Measurements from ENCODE around the gene DMRTB1. TPM values are rescaled to one million over a fixed set of nuclear protein-coding genes. Genes with fewer than 3 reads are reported as not detected.

The DMRTB1 gene
- total RNA-seq, 1 donor from 2014 or later, result not detected

DNA sequence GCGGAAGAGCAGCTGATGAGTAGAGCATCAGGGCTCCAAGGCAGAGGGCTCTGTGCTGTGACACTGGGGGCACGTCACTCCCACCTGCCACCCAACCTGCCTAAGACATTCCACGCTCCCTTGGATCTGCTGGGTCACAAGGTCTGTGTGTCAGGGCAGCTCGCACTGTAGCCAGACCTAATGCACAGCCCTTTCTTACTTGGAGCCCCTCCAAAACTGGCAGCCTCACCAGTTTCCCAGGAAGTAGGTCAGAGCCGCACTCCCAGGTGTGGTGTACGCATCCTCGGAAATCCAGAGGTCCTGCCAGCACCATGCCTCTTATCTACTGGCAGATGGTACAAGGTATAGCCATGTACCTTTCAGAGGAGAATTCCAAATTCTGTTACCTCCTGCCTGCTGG lies 22.3 kb downstream of the DMRTB1 start:
- no peak for DNase-seq (ENCODE audit: extremely low spot score, unreplicated experiment)
- Mint-ChIP-seq H3K9me3 (no peaks in the 10 kb centered on the region), H3K36me3 (no peaks in the 10 kb centered on the region), H3K27ac (no peak overlapping the region), H3K4me3 (no peak overlapping the region), H3K27me3 (peaks cover 28% of the 10 kb centered on the region), H3K4me1 (ENCODE audit: unreplicated experiment) (peaks cover 5% of the 10 kb centered on the region)
- TF ChIP-seq, protein P1, sequence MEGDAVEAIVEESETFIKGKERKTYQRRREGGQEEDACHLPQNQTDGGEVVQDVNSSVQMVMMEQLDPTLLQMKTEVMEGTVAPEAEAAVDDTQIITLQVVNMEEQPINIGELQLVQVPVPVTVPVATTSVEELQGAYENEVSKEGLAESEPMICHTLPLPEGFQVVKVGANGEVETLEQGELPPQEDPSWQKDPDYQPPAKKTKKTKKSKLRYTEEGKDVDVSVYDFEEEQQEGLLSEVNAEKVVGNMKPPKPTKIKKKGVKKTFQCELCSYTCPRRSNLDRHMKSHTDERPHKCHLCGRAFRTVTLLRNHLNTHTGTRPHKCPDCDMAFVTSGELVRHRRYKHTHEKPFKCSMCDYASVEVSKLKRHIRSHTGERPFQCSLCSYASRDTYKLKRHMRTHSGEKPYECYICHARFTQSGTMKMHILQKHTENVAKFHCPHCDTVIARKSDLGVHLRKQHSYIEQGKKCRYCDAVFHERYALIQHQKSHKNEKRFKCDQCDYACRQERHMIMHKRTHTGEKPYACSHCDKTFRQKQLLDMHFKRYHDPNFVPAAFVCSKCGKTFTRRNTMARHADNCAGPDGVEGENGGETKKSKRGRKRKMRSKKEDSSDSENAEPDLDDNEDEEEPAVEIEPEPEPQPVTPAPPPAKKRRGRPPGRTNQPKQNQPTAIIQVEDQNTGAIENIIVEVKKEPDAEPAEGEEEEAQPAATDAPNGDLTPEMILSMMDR (conservative IDR thresholded peaks at IDR 0.05), result no peak

GRCh38 chr1:53482441-53483153 lies 23.4 kb downstream of the DMRTB1 start:
- Mint-ChIP-seq H3K9me3 (no peaks in the 10 kb centered on the region), H3K4me1 (ENCODE audit: unreplicated experiment) (peaks cover 5% of the 10 kb centered on the region), H3K36me3 (no peaks in the 10 kb centered on the region), H3K27me3 (peaks cover 34% of the 10 kb centered on the region), H3K27ac (no peak overlapping the region), H3K4me3 (no peak overlapping the region)
- DNase-seq (ENCODE audit: extremely low spot score, unreplicated experiment), result no peak
- TF ChIP-seq, protein P1 (conservative IDR thresholded peaks at IDR 0.05), result no peak

GRCh38 chr1:53483170-53483569 lies 24.0 kb downstream of the DMRTB1 start:
- Mint-ChIP-seq H3K27ac (no peak overlapping the region), H3K4me3 (no peak overlapping the region), H3K36me3 (no peaks in the 10 kb centered on the region), H3K27me3 (peaks cover 37% of the 10 kb centered on the region), H3K4me1 (ENCODE audit: unreplicated experiment) (peaks cover 8% of the 10 kb centered on the region), H3K9me3 (no peaks in the 10 kb centered on the region)
- TF ChIP-seq, protein P1 (conservative IDR thresholded peaks at IDR 0.05), result no peak
- DNase-seq (ENCODE audit: extremely low spot score, unreplicated experiment), result no peak

GRCh38 chr1:53483656-53484055 lies 24.5 kb downstream of the DMRTB1 start:
- H3K9me3 Mint-ChIP-seq, result no peaks in the 10 kb centered on the region
- peaks cover 10% of the 10 kb centered on the region for H3K4me1 Mint-ChIP-seq (ENCODE audit: unreplicated experiment)
- TF ChIP-seq, protein P1 (conservative IDR thresholded peaks at IDR 0.05), result no peak
- DNase-seq (ENCODE audit: extremely low spot score, unreplicated experiment), result no peak
- no peak overlapping the region for H3K27ac Mint-ChIP-seq
- no peak overlapping the region for H3K4me3 Mint-ChIP-seq
- peaks cover 35% of the 10 kb centered on the region for H3K27me3 Mint-ChIP-seq
- no peaks in the 10 kb centered on the region for H3K36me3 Mint-ChIP-seq

- H3K27ac Mint-ChIP-seq, result no peak overlapping the region
- H3K9me3 Mint-ChIP-seq, result no peaks in the 10 kb centered on the region
- H3K36me3 Mint-ChIP-seq, result no peaks in the 10 kb centered on the region
- no peak overlapping the region for H3K4me3 Mint-ChIP-seq
- H3K4me1 Mint-ChIP-seq (ENCODE audit: unreplicated experiment), result peaks cover 10% of the 10 kb centered on the region
- TF ChIP-seq, protein P1 (conservative IDR thresholded peaks at IDR 0.05), result no peak
- DNase-seq (ENCODE audit: extremely low spot score, unreplicated experiment), result no peak
- peaks cover 35% of the 10 kb centered on the region for H3K27me3 Mint-ChIP-seq
Observed at GRCh38 chr1:53484705-53485477, 25.7 kb downstream of the DMRTB1 start.

Data from type B pancreatic cell (in vitro differentiated cells).